Keratinocyte (primary cell): Measurements from ENCODE around the gene ARFIP1. TPM values are rescaled to one million over a fixed set of nuclear protein-coding genes. Genes with fewer than 3 reads are reported as not detected.

ENCODE experiments used
- DNase-seq: peaks from one replicate; pipeline ENCODE4 v3.0.0-alpha.2; 2011; ENCODE audit warnings: low read depth, missing footprints, low spot score
- FAIRE-seq: peaks from 2 replicates; lab custom pipeline; 2011; peaks lifted over from hg19 to GRCh38; lab: Jason Lieb, UNC
- H2AFZ ChIP-seq: 2 replicates; pipeline ENCODE4 v1.6.0; 2012; ENCODE audit warnings: low read length, control low read depth, inconsistent platforms; ENCODE audit not compliant: control insufficient read depth
- H3K27ac ChIP-seq: 2 replicates; pipeline ENCODE4 v1.5.1; 2011; ENCODE audit warnings: low read length; ENCODE audit not compliant: control insufficient read depth, insufficient read depth
- H3K27me3 ChIP-seq: 3 replicates; pipeline ENCODE4 v1.6.0; 2011; ENCODE audit warnings: low read length; ENCODE audit not compliant: control insufficient read depth, insufficient read depth; ENCODE audit errors: extremely low read depth
- H3K36me3 ChIP-seq, 2 experiments: 2 replicates in 1 of 2; 3 replicates in 1 of 2; pipeline ENCODE4 v1.5.1; 2011; ENCODE audit warnings: low read length in 2 of 2, mild to moderate bottlenecking in 1 of 2; ENCODE audit not compliant: control insufficient read depth in 2 of 2, insufficient read depth in 2 of 2; ENCODE audit errors: extremely low read depth in 1 of 2
- H3K4me1 ChIP-seq: 3 replicates; pipeline ENCODE4 v1.5.1; 2011; ENCODE audit warnings: low read length; ENCODE audit not compliant: control insufficient read depth, insufficient read depth; ENCODE audit errors: extremely low read depth
- H3K4me2 ChIP-seq: 3 replicates; pipeline ENCODE4 v1.6.0; 2011; ENCODE audit warnings: low read depth, low read length; ENCODE audit not compliant: control insufficient read depth, insufficient read depth; ENCODE audit errors: extremely low read depth
- H3K4me3 ChIP-seq, 3 experiments: fragments of 200-600 bp in 1 of 3; sonication (generic) in 1 of 3; 2 replicates in 2 of 3; 3 replicates in 1 of 3; pipeline ENCODE4 v1.5.1; 2011 to 2016; ENCODE audit warnings: low read length in 3 of 3, mild to moderate bottlenecking in 3 of 3, control low read depth in 2 of 3, inconsistent platforms in 1 of 3, low read depth in 1 of 3, mixed read lengths in 1 of 3, mixed run types in 1 of 3, moderate library complexity in 1 of 3; ENCODE audit not compliant: control insufficient read depth in 2 of 3, insufficient read depth in 2 of 3; ENCODE audit errors: extremely low read depth in 1 of 3
- H3K79me2 ChIP-seq: 2 replicates; pipeline ENCODE4 v1.6.0; 2012; ENCODE audit warnings: low read length; ENCODE audit not compliant: control insufficient read depth, insufficient read depth
- H3K9ac ChIP-seq: 3 replicates; pipeline ENCODE4 v1.6.0; 2011; ENCODE audit warnings: low read length; ENCODE audit not compliant: control insufficient read depth, insufficient read depth; ENCODE audit errors: extremely low read depth
- H3K9me1 ChIP-seq: 3 replicates; pipeline ENCODE4 v1.6.0; 2011; ENCODE audit warnings: low read length; ENCODE audit not compliant: control insufficient read depth, insufficient read depth; ENCODE audit errors: extremely low read depth
- H3K9me3 ChIP-seq: 2 replicates; pipeline ENCODE4 v1.5.1; 2012; ENCODE audit warnings: low read depth, low read length; ENCODE audit not compliant: control insufficient read depth
- H4K20me1 ChIP-seq: 3 replicates; pipeline ENCODE4 v1.6.0; 2011; ENCODE audit warnings: low read length; ENCODE audit not compliant: control insufficient read depth, insufficient read depth; ENCODE audit errors: extremely low read depth
- EZH2 ChIP-seq: IDR thresholded peaks from one replicate; pipeline ENCODE4 v1.6.1; 2012; ENCODE audit warnings: inconsistent platforms, mild to moderate bottlenecking, low read length, moderate library complexity
- dilution Hi-C: fragments of 300-500 bp; cut with MboI; formaldehyde crosslinking; loops from one replicate; pipeline ENCODE4 v1.7.0; 2020; ENCODE audit warnings: low sequenced_read_pairs; ENCODE audit not compliant: extremely low pct_ligation_motif_present
- polyA plus RNA-seq, 5 experiments: library from polyadenylated mRNA; depleted of rRNA in 3 of 5; stranded (reverse) in 3 of 5; stranded (forward) in 1 of 5; unstranded in 1 of 5; fragments of >200 nt; gene quantifications; 1 replicate in 1 of 5; 2 replicates in 3 of 5; 3 replicates in 1 of 5; pipeline versions ENCODE4 v1.2.1 to v1.2.3, GENCODE V29; 2011 to 2012; ENCODE audit warnings: missing spikeins in 2 of 5, low read depth in 1 of 5, low replicate concordance in 1 of 5
- TF ChIP-seq, protein P1 (sequence below), 3 experiments: IDR thresholded peaks in 1 of 3; conservative IDR thresholded peaks in 1 of 3; optimal IDR thresholded peaks in 1 of 3; 2 replicates in 2 of 3; 3 replicates in 1 of 3; pipeline versions ENCODE3 to v1.5.1; 2011; ENCODE audit warnings: low read length in 3 of 3, mild to moderate bottlenecking in 3 of 3, moderate library complexity in 2 of 3, control low read depth in 1 of 3, inconsistent platforms in 1 of 3; ENCODE audit not compliant: insufficient read depth in 2 of 3; ENCODE audit errors: extremely low read depth in 1 of 3

ARFIP1 gene
- polyA plus RNA-seq, 1 donor (not counting 4 experiments of a cell fraction or from before 2014, with no cell fraction given): 44.4 TPM

- DNase-seq: no peak
- Histone ChIP-seq H3K4me2 (no peak overlapping the region), H3K4me3 (no peak overlapping the region), H3K79me2 (peaks cover 68% of the 10 kb centered on the region), H3K9me3 (no peaks in the 10 kb centered on the region), H3K4me1 (peaks cover 13% of the 10 kb centered on the region), H3K36me3 (peaks cover 0 to 3% of the 10 kb centered on the region in 2 experiments), H3K27me3 (no peaks in the 10 kb centered on the region), H2AFZ (no peak overlapping the region), H3K9ac (no peak overlapping the region), H3K9me1 (no peaks in the 10 kb centered on the region), H3K27ac (no peak overlapping the region), H4K20me1 (no peaks in the 10 kb centered on the region)
- no peak for TF ChIP-seq EZH2
- TF ChIP-seq, protein P1, sequence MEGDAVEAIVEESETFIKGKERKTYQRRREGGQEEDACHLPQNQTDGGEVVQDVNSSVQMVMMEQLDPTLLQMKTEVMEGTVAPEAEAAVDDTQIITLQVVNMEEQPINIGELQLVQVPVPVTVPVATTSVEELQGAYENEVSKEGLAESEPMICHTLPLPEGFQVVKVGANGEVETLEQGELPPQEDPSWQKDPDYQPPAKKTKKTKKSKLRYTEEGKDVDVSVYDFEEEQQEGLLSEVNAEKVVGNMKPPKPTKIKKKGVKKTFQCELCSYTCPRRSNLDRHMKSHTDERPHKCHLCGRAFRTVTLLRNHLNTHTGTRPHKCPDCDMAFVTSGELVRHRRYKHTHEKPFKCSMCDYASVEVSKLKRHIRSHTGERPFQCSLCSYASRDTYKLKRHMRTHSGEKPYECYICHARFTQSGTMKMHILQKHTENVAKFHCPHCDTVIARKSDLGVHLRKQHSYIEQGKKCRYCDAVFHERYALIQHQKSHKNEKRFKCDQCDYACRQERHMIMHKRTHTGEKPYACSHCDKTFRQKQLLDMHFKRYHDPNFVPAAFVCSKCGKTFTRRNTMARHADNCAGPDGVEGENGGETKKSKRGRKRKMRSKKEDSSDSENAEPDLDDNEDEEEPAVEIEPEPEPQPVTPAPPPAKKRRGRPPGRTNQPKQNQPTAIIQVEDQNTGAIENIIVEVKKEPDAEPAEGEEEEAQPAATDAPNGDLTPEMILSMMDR (optimal IDR thresholded peaks at IDR 0.05 in 1 of 3, IDR thresholded peaks at IDR 0.05 in 1 of 3, conservative IDR thresholded peaks at IDR 0.05 in 1 of 3; ENCODE audit: extremely low read depth in 1 of 3, insufficient read depth in 2 of 3, low read length in 3 of 3): no peak
- peak; percentile 39 for FAIRE-seq
- dilution Hi-C loops: no loop called here
Observed at GRCh38 chr4:152785639-152786615, 6.2 kb downstream of the ARFIP1 start.

DNA sequence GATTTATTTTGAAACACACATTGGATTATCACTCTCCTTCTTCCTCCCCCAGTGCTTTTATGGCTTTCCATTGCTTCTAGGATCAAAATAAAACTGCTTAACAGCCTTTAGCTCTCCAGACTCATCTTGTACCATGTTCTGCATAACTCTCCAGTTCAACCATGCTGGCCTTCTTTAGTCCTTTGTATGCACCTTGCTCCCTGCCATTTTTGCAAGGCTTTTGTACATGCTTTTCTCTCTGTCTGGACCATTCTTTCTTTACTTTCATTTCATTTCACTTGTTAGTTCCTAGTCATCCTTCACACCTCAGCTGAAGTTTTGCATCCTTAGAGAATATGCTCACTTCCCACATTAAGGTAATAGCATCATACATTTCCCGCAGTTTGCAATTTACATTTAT is 6.9 kb downstream of the ARFIP1 start:
- Histone ChIP-seq H3K9ac (no peak overlapping the region), H3K4me3 (no peak overlapping the region), H2AFZ (no peak overlapping the region), H3K9me3 (no peaks in the 10 kb centered on the region), H4K20me1 (no peaks in the 10 kb centered on the region), H3K79me2 (peaks cover 61% of the 10 kb centered on the region), H3K27ac (no peak overlapping the region), H3K27me3 (no peaks in the 10 kb centered on the region), H3K4me1 (peaks cover 8% of the 10 kb centered on the region), H3K9me1 (no peaks in the 10 kb centered on the region), H3K4me2 (no peak overlapping the region), H3K36me3 (peaks cover 0 to 3% of the 10 kb centered on the region in 2 experiments)
- no peak for FAIRE-seq
- DNase-seq: no peak
- dilution Hi-C loops: no loop called here
- TF ChIP-seq, protein P1 (optimal IDR thresholded peaks at IDR 0.05 in 1 of 3, IDR thresholded peaks at IDR 0.05 in 1 of 3, conservative IDR thresholded peaks at IDR 0.05 in 1 of 3; ENCODE audit: extremely low read depth in 1 of 3, insufficient read depth in 2 of 3, low read length in 3 of 3): no peak
- no peak for TF ChIP-seq EZH2
